Measurements from ENCODE around the gene GPR107. TPM values are rescaled to one million over a fixed set of nuclear protein-coding genes. Genes with fewer than 3 reads are reported as not detected.
A peak's percentile ranks its signal among the peaks of the same experiment; 100 is the strongest.

The GPR107 gene
- total and polyA plus RNA-seq, 2 experiments from 2014 or later = 12.3 to 23.9 TPM

DNA sequence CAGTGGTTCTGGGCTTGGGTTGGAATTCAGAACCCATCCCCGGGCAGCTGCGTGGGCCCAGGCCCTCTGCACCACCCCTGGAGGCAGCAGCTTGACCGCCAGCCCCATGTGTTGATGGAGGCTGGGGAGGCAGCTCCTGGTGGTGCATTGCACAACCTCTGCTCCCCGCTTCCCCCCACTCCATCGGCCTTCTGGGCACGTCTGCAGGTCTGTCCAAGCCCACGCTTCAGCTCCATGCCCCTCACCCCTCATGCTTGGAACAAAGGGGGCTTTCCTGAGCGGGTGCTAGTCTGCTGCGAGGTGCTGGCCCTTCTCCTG lies 119.9 kb downstream of the GPR107 start:
- Histone ChIP-seq H3K27ac (no peak overlapping the region), H3K36me3 (no peaks in the 10 kb centered on the region), H3K9me3 (ENCODE audit: low read depth) (no peaks in the 10 kb centered on the region), H3K4me3 (peak overlapping the region; percentile 97), H3K27me3 (no peaks in the 10 kb centered on the region), H3K4me1 (ENCODE audit: low read depth) (peaks cover 4% of the 10 kb centered on the region)
- DNase-seq (ENCODE audit: low read depth in 1 of 2, low spot score in 1 of 2) = peak in 1 of 2 donors; percentile 39
- TF ChIP-seq, protein P1, sequence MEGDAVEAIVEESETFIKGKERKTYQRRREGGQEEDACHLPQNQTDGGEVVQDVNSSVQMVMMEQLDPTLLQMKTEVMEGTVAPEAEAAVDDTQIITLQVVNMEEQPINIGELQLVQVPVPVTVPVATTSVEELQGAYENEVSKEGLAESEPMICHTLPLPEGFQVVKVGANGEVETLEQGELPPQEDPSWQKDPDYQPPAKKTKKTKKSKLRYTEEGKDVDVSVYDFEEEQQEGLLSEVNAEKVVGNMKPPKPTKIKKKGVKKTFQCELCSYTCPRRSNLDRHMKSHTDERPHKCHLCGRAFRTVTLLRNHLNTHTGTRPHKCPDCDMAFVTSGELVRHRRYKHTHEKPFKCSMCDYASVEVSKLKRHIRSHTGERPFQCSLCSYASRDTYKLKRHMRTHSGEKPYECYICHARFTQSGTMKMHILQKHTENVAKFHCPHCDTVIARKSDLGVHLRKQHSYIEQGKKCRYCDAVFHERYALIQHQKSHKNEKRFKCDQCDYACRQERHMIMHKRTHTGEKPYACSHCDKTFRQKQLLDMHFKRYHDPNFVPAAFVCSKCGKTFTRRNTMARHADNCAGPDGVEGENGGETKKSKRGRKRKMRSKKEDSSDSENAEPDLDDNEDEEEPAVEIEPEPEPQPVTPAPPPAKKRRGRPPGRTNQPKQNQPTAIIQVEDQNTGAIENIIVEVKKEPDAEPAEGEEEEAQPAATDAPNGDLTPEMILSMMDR (IDR thresholded peaks at IDR 0.05; ENCODE audit: low read depth, low read length) = no peak

GRCh38 chr9:130174025-130174424 lies 120.3 kb downstream of the GPR107 start:
- Histone ChIP-seq H3K4me3 (peak overlapping the region; percentile 97), H3K4me1 (ENCODE audit: low read depth) (peaks cover 4% of the 10 kb centered on the region), H3K9me3 (ENCODE audit: low read depth) (no peaks in the 10 kb centered on the region), H3K36me3 (no peaks in the 10 kb centered on the region), H3K27ac (peak overlapping the region; percentile 72), H3K27me3 (no peaks in the 10 kb centered on the region)
- no peak for DNase-seq (ENCODE audit: low read depth in 1 of 2, low spot score in 1 of 2)
- TF ChIP-seq, protein P1 (IDR thresholded peaks at IDR 0.05; ENCODE audit: low read depth, low read length) = no peak

DNA sequence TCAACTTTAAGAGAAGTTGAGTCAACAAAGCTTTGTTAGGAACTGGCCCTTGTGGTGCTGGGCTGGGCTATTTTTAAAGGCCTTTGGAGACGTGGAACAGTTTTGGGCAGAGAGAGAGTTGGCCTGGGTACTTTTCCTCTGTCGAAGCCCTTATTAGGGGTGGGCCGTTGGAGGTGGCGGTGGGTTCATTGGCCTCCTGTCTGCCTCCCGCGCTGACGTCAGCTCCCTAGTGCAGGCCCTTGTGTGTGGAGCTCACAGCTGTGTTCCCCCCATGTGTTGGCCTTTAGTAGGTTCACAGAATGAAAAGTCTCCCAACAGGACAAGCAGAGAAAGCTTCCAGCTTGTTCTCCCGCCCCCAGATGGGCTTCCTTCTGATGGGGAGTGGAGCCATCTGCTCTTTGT lies 121.2 kb downstream of the GPR107 start:
- H3K36me3 ChIP-seq = no peaks in the 10 kb centered on the region
- no peaks in the 10 kb centered on the region for H3K27me3 ChIP-seq
- TF ChIP-seq, protein P1 (IDR thresholded peaks at IDR 0.05; ENCODE audit: low read depth, low read length) = no peak
- no peaks in the 10 kb centered on the region for H3K9me3 ChIP-seq (ENCODE audit: low read depth)
- peaks cover 4% of the 10 kb centered on the region for H3K4me1 ChIP-seq (ENCODE audit: low read depth)
- no peak overlapping the region for H3K4me3 ChIP-seq
- peak overlapping the region; percentile 72 for H3K27ac ChIP-seq
- peak in 1 of 2 donors; percentile 48 for DNase-seq (ENCODE audit: low read depth in 1 of 2, low spot score in 1 of 2)

DNA sequence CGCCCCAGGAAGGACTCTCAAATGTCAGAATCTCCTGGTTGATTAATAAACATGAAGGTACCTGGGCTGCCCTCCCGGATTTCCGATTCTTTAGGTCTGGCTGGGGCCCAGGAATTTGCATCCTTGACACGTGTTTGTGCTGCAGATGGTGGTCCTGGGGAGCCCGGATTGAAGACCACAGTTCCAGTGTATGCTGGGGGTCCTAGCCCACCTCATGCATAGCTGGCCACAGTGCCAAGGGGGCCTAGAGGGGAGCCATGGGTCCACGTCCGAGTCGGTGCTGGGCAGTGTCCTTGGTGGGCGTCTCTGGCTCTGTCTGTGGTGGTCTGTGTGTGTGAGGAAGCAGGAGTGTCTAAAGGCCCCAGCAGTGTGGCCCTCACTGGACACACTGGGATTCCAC lies 121.6 kb downstream of the GPR107 start:
- TF ChIP-seq, protein P1 (IDR thresholded peaks at IDR 0.05; ENCODE audit: low read depth, low read length) = no peak
- no peaks in the 10 kb centered on the region for H3K9me3 ChIP-seq (ENCODE audit: low read depth)
- no peak overlapping the region for H3K4me3 ChIP-seq
- H3K27me3 ChIP-seq = no peaks in the 10 kb centered on the region
- peaks cover 4% of the 10 kb centered on the region for H3K4me1 ChIP-seq (ENCODE audit: low read depth)
- no peak for DNase-seq (ENCODE audit: low read depth in 1 of 2, low spot score in 1 of 2)
- H3K27ac ChIP-seq = peak overlapping the region; percentile 72
- no peaks in the 10 kb centered on the region for H3K36me3 ChIP-seq

DNA sequence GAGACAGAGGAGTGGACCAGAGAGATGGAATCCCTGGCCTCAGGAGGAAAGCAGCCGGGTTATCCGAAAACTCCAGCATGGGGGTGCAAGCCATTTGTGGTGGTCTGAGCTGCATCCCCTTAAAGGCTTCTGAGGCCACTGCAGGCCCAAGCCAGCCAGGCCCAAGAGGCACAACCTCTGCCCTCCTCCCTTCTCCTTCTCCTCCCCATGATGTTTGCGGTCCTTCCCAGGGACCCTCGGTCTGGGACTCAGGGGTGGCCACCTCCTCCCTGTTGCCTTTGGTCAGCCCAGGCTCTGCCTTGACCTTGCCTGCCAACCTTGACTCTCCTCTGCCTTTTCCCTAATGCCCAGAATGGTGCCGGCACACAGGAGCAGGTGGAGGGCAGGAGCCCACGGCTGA lies 123.1 kb downstream of the GPR107 start:
- Histone ChIP-seq H3K4me1 (ENCODE audit: low read depth) (peaks cover 4% of the 10 kb centered on the region), H3K4me3 (no peak overlapping the region), H3K9me3 (ENCODE audit: low read depth) (no peaks in the 10 kb centered on the region), H3K27me3 (no peaks in the 10 kb centered on the region), H3K27ac (peak overlapping the region; percentile 62), H3K36me3 (no peaks in the 10 kb centered on the region)
- TF ChIP-seq, protein P1 (IDR thresholded peaks at IDR 0.05; ENCODE audit: low read depth, low read length) = no peak
- DNase-seq (ENCODE audit: low read depth in 1 of 2, low spot score in 1 of 2) = no peak
